ENCODE data around the gene TMEM50B. TPM values are rescaled to one million over a fixed set of nuclear protein-coding genes. Genes with fewer than 3 reads are reported as not detected.

Gene TMEM50B
- total RNA-seq, 6 donors from 2014 or later: 45.1 to 155 (median 68.0) TPM

- DNase-seq (no peak), ATAC-seq (ENCODE audit: low FRiP score in 2 of 2) (no peak)
- no peaks in the 10 kb centered on the region for H3K9me3 ChIP-seq
- no peak overlapping the region for H3K4me3 ChIP-seq
- TF ChIP-seq EP300 (IDR thresholded peaks at IDR 0.05) (no peak), POLR2AphosphoS5 (IDR thresholded peaks at IDR 0.05) (no peak), CTCF (IDR thresholded peaks at IDR 0.05) (no peak), POLR2A (IDR thresholded peaks at IDR 0.05) (no peak)
- H3K36me3 ChIP-seq: peaks cover 16 to 83% (median 49%) of the 10 kb centered on the region in 4 donors
- peaks cover 5 to 17% (median 15%) of the 10 kb centered on the region in 4 donors for H3K4me1 ChIP-seq
- no peaks in the 10 kb centered on the region for H3K27me3 ChIP-seq
- 94 to 95% methylated on average over 5 of the region's 5 CpGs for WGBS, 2 donors
- no peak overlapping the region for H3K27ac ChIP-seq
Measured at GRCh38 chr21:33421713-33422393, 57.9 kb downstream of the TMEM50B start.

- Histone ChIP-seq H3K4me3 (no peak overlapping the region), H3K27me3 (no peaks in the 10 kb centered on the region), H3K4me1 (peaks cover 5 to 17% (median 15%) of the 10 kb centered on the region in 4 donors), H3K36me3 (peaks cover 16 to 83% (median 49%) of the 10 kb centered on the region in 4 donors), H3K9me3 (no peaks in the 10 kb centered on the region), H3K27ac (peak overlapping the region in 2 of 4 donors; percentile 58)
- 84 to 89% methylated on average over 6 to 12 of the region's 12 CpGs for WGBS, 2 donors
- DNase-seq (peak in 1 of 2 donors; percentile 30), ATAC-seq (ENCODE audit: low FRiP score in 2 of 2) (peak; percentile 76 to 92)
- TF ChIP-seq POLR2A (IDR thresholded peaks at IDR 0.05): no peak
- no peak for TF ChIP-seq CTCF (IDR thresholded peaks at IDR 0.05)
- TF ChIP-seq POLR2AphosphoS5 (IDR thresholded peaks at IDR 0.05): peak; percentile 31 to 35
- TF ChIP-seq EP300 (IDR thresholded peaks at IDR 0.05): peak in 1 of 4 donors; percentile 91
Measured at GRCh38 chr21:33419538-33420123, 60.1 kb downstream of the TMEM50B start.

- H3K36me3 ChIP-seq: peaks cover 16 to 74% (median 40%) of the 10 kb centered on the region in 4 donors
- no peaks in the 10 kb centered on the region for H3K9me3 ChIP-seq
- ATAC-seq (ENCODE audit: low FRiP score in 2 of 2) (peak in 1 of 2 donors; percentile 90), DNase-seq (no peak)
- 64 to 66% methylated on average over 2 of the region's 2 CpGs for WGBS, 2 donors
- peaks cover 5 to 17% (median 15%) of the 10 kb centered on the region in 4 donors for H3K4me1 ChIP-seq
- no peaks in the 10 kb centered on the region for H3K27me3 ChIP-seq
- H3K4me3 ChIP-seq: no peak overlapping the region
- no peak for TF ChIP-seq POLR2A (IDR thresholded peaks at IDR 0.05)
- TF ChIP-seq CTCF (IDR thresholded peaks at IDR 0.05): no peak
- no peak for TF ChIP-seq EP300 (IDR thresholded peaks at IDR 0.05)
- no peak for TF ChIP-seq POLR2AphosphoS5 (IDR thresholded peaks at IDR 0.05)
- peak overlapping the region in 2 of 4 donors; percentile 58 for H3K27ac ChIP-seq
Measured at GRCh38 chr21:33418691-33419090, 61.1 kb downstream of the TMEM50B start.

- H3K36me3 ChIP-seq: peaks cover 10 to 60% (median 31%) of the 10 kb centered on the region in 4 donors
- no peaks in the 10 kb centered on the region for H3K27me3 ChIP-seq
- 87 to 91% methylated on average over 11 of the region's 11 CpGs for WGBS, 2 donors
- H3K4me3 ChIP-seq: no peak overlapping the region
- DNase-seq (no peak), ATAC-seq (ENCODE audit: low FRiP score in 2 of 2) (no peak)
- TF ChIP-seq POLR2A (IDR thresholded peaks at IDR 0.05): no peak
- no peak for TF ChIP-seq POLR2AphosphoS5 (IDR thresholded peaks at IDR 0.05)
- TF ChIP-seq CTCF (IDR thresholded peaks at IDR 0.05): no peak
- no peak for TF ChIP-seq EP300 (IDR thresholded peaks at IDR 0.05)
- peaks cover 11 to 36% (median 27%) of the 10 kb centered on the region in 4 donors for H3K4me1 ChIP-seq
- H3K9me3 ChIP-seq: no peaks in the 10 kb centered on the region
- no peak overlapping the region for H3K27ac ChIP-seq
Measured at GRCh38 chr21:33414926-33415325, 64.8 kb downstream of the TMEM50B start.
